H1 (cell line): ENCODE measurements around the gene C1QTNF1. TPM values are rescaled to one million over a fixed set of nuclear protein-coding genes. Genes with fewer than 3 reads are reported as not detected.
A peak's percentile ranks its signal among the peaks of the same experiment; 100 is the strongest.

ENCODE experiments used
- CTCF ChIA-PET: fragments of 300-600 bp; sonication (Branson Sonifier 250); formaldehyde crosslinking; loops from one replicate; lab custom pipeline; 2021; ENCODE audit not compliant: partially characterized antibody; lab: Charles Lee
- POLR2A ChIA-PET: fragments of 300-600 bp; sonication (Branson Sonifier 250); formaldehyde crosslinking; loops from one replicate; lab custom pipeline; 2021; ENCODE audit warnings: inconsistent platforms; ENCODE audit not compliant: partially characterized antibody; lab: Charles Lee
- DNase-seq, 2 experiments: peaks; one replicate each; pipeline versions ENCODE4 v3.0.0 to v3.0.0-alpha.2; 2010 to 2022; ENCODE audit warnings: low spot score in 2 of 2, low read depth in 1 of 2, mixed read lengths in 1 of 2
- FAIRE-seq: peaks from 2 replicates; lab custom pipeline; 2011; peaks lifted over from hg19 to GRCh38; lab: Jason Lieb, UNC
- H2AFZ ChIP-seq: 2 replicates; pipeline ENCODE4 v1.8.1; 2012; ENCODE audit warnings: low read length, inconsistent platforms
- H2AK5ac ChIP-seq: 2 replicates; pipeline ENCODE4 v1.6.1; 2013; ENCODE audit warnings: low read depth, low read length
- H2BK120ac ChIP-seq: replicated peaks from 2 replicates; pipeline ENCODE3; 2013; ENCODE audit warnings: low read depth, low read length, inconsistent platforms
- H2BK12ac ChIP-seq: 2 replicates; pipeline ENCODE4 v1.6.1; 2013; ENCODE audit warnings: low read depth, low read length
- H2BK15ac ChIP-seq: 2 replicates; pipeline ENCODE4 v1.6.1; 2013; ENCODE audit warnings: low read length
- H2BK20ac ChIP-seq: 2 replicates; pipeline ENCODE4 v1.6.1; 2013; ENCODE audit warnings: low read length
- H2BK5ac ChIP-seq: 2 replicates; pipeline ENCODE4 v1.6.1; 2013; ENCODE audit warnings: low read depth, low read length
- H3K14ac ChIP-seq: 2 replicates; pipeline ENCODE4 v1.6.1; 2013; ENCODE audit warnings: inconsistent platforms; ENCODE audit not compliant: insufficient read length
- H3K18ac ChIP-seq: 2 replicates; pipeline ENCODE4 v1.6.1; 2013; ENCODE audit warnings: low read length; ENCODE audit errors: extremely low read depth
- H3K23ac ChIP-seq: 2 replicates; pipeline ENCODE4 v1.6.1; 2013; ENCODE audit warnings: inconsistent platforms; ENCODE audit not compliant: insufficient read length
- H3K23me2 ChIP-seq: 2 replicates; pipeline ENCODE4 v1.6.1; 2013; ENCODE audit warnings: low read depth, low read length
- H3K27ac ChIP-seq: 2 replicates; pipeline ENCODE4 v1.6.1; 2011; ENCODE audit warnings: low read depth, low read length, inconsistent platforms
- H3K27me3 ChIP-seq, 4 experiments: replicated peaks in 1 of 4; 1 replicate in 1 of 4; 2 replicates in 3 of 4; pipeline versions ENCODE4 v1.6.1 to v1.8.1; 2011 to 2013; ENCODE audit warnings: low read length in 3 of 4, mild to moderate bottlenecking in 3 of 4, inconsistent platforms in 2 of 4, mixed read lengths in 2 of 4, moderate library complexity in 1 of 4; ENCODE audit not compliant: control insufficient read depth in 3 of 4, insufficient read depth in 3 of 4; ENCODE audit errors: extremely low read depth in 1 of 4
- H3K36me3 ChIP-seq, 4 experiments: 2 replicates each; pipeline versions ENCODE4 v1.6.1 to v1.8.1; 2011 to 2013; ENCODE audit warnings: mild to moderate bottlenecking in 4 of 4, low read length in 3 of 4, moderate library complexity in 2 of 4, control low read depth in 1 of 4, inconsistent platforms in 1 of 4; ENCODE audit not compliant: insufficient read depth in 4 of 4, control insufficient read depth in 2 of 4
- H3K4ac ChIP-seq: replicated peaks from 2 replicates; pipeline ENCODE3; 2013; ENCODE audit warnings: low read length, low read depth, mixed read lengths, inconsistent platforms; ENCODE audit not compliant: insufficient read length
- H3K4me1 ChIP-seq, 4 experiments: replicated peaks in 1 of 4; 1 replicate in 1 of 4; 2 replicates in 3 of 4; pipeline versions ENCODE4 v1.6.1 to v1.8.1; 2011 to 2013; ENCODE audit warnings: low read length in 3 of 4, inconsistent platforms in 2 of 4, mixed read lengths in 1 of 4; ENCODE audit not compliant: insufficient read depth in 4 of 4, control insufficient read depth in 3 of 4
- H3K4me2 ChIP-seq, 2 experiments: 2 replicates each; pipeline versions ENCODE4 v1.6.1 to v1.8.1; 2011 to 2013; ENCODE audit warnings: low read depth in 2 of 2, low read length in 2 of 2, control low read depth in 1 of 2, inconsistent platforms in 1 of 2, mild to moderate bottlenecking in 1 of 2; ENCODE audit not compliant: insufficient read depth in 1 of 2
- H3K4me3 ChIP-seq, 4 experiments: fragments of 200-600, 300-600 bp in 1 of 4; sonication (generic), shearing (Covaris generic), sonication (Bioruptor Twin) in 1 of 4; 2 replicates each; pipeline versions ENCODE4 v1.5.1 to v1.8.1; 2011 to 2016; ENCODE audit warnings: low read length in 4 of 4, low read depth in 3 of 4, control low read depth in 2 of 4, inconsistent platforms in 2 of 4, mild to moderate bottlenecking in 2 of 4, mixed read lengths in 1 of 4, moderate library complexity in 1 of 4; ENCODE audit not compliant: insufficient read depth in 2 of 4; ENCODE audit errors: extremely low read depth in 1 of 4
- H3K56ac ChIP-seq: replicated peaks from 2 replicates; pipeline ENCODE3; 2013; ENCODE audit warnings: low read depth, mild to moderate bottlenecking, mixed read lengths, low read length, inconsistent platforms; ENCODE audit not compliant: insufficient read length
- H3K79me1 ChIP-seq: 2 replicates; pipeline ENCODE4 v1.6.1; 2013; ENCODE audit warnings: low read depth, low read length, control low read depth
- H3K79me2 ChIP-seq, 2 experiments: 2 replicates each; pipeline versions ENCODE4 v1.6.1 to v1.8.1; 2012 to 2013; ENCODE audit warnings: low read length in 2 of 2, mild to moderate bottlenecking in 2 of 2, inconsistent platforms in 1 of 2; ENCODE audit not compliant: insufficient read depth in 2 of 2, control insufficient read depth in 1 of 2
- H3K9ac ChIP-seq, 4 experiments: replicated peaks in 1 of 4; 1 replicate in 1 of 4; 2 replicates in 3 of 4; pipeline versions ENCODE4 v1.6.1 to v1.8.1; 2011 to 2013; ENCODE audit warnings: low read depth in 3 of 4, low read length in 3 of 4, control low read depth in 2 of 4, mild to moderate bottlenecking in 2 of 4, moderate library complexity in 2 of 4, inconsistent platforms in 1 of 4; ENCODE audit errors: extremely low read depth in 1 of 4
- H3K9me3 ChIP-seq, 2 experiments: 2 replicates each; pipeline versions ENCODE4 v1.6.1 to v1.8.1; 2012 to 2013; ENCODE audit warnings: mild to moderate bottlenecking in 2 of 2, moderate library complexity in 2 of 2, control low read depth in 1 of 2, inconsistent platforms in 1 of 2, low read depth in 1 of 2, low read length in 1 of 2, mixed read lengths in 1 of 2; ENCODE audit not compliant: insufficient read depth in 2 of 2
- H4K20me1 ChIP-seq, 2 experiments: replicated peaks in 1 of 2; 2 replicates each; pipeline versions ENCODE3 to v1.8.1; 2011 to 2013; ENCODE audit warnings: inconsistent platforms in 2 of 2, low read length in 2 of 2, mild to moderate bottlenecking in 1 of 2; ENCODE audit not compliant: insufficient read depth in 2 of 2, control insufficient read depth in 1 of 2
- H4K5ac ChIP-seq: 2 replicates; pipeline ENCODE4 v1.6.1; 2013; ENCODE audit warnings: low read length, low read depth, mixed read lengths, inconsistent platforms; ENCODE audit not compliant: insufficient read length
- H4K8ac ChIP-seq: 2 replicates; pipeline ENCODE4 v1.8.0; 2013; ENCODE audit warnings: mild to moderate bottlenecking, moderate library complexity, low read length, inconsistent platforms; ENCODE audit not compliant: insufficient read depth; ENCODE audit errors: extremely low read depth
- H4K91ac ChIP-seq: replicated peaks from 2 replicates; pipeline ENCODE3; 2013; ENCODE audit warnings: low read length, mixed read lengths, inconsistent platforms; ENCODE audit not compliant: insufficient read length
- E2F6 ChIP-seq: IDR thresholded peaks from 2 replicates; pipeline ENCODE4 v1.6.1; 2012; ENCODE audit warnings: inconsistent platforms
- EP300 ChIP-seq, 2 experiments: IDR thresholded peaks; 1 replicate in 1 of 2; 2 replicates in 1 of 2; pipeline ENCODE4 v1.6.1; 2011 to 2012; ENCODE audit warnings: low read depth in 2 of 2, low read length in 2 of 2, mild to moderate bottlenecking in 2 of 2, borderline replicate concordance in 1 of 2, inconsistent platforms in 1 of 2, moderate library complexity in 1 of 2
- GABPA ChIP-seq: IDR thresholded peaks from 2 replicates; pipeline ENCODE4 v1.6.1; 2011; ENCODE audit warnings: mild to moderate bottlenecking, low read length, moderate library complexity, borderline replicate concordance; ENCODE audit not compliant: insufficient read depth
- MAX ChIP-seq: IDR thresholded peaks from 2 replicates; pipeline ENCODE4 v1.6.1; 2012; ENCODE audit warnings: inconsistent platforms
- RNF2 ChIP-seq: fragments of 200-900, 300-1000 bp; sonication (generic); IDR thresholded peaks from 2 replicates; pipeline ENCODE4 v1.7.1; 2016; ENCODE audit warnings: borderline replicate concordance, low read depth, mild to moderate bottlenecking, antibody characterized with exemption, low read length; ENCODE audit not compliant: poor library complexity, severe bottlenecking; ENCODE audit errors: missing control alignments
- RXRA ChIP-seq: IDR thresholded peaks from 2 replicates; pipeline ENCODE4 v1.6.1; 2011; ENCODE audit warnings: low read depth, mild to moderate bottlenecking, low read length, moderate library complexity; ENCODE audit not compliant: insufficient read depth
- SIRT6 ChIP-seq: IDR thresholded peaks from one replicate; pipeline ENCODE4 v1.7.1; 2012; ENCODE audit warnings: low read length, inconsistent platforms
- SIX5 ChIP-seq: IDR thresholded peaks from 2 replicates; pipeline ENCODE4 v1.6.1; 2011; ENCODE audit warnings: mild to moderate bottlenecking, low read depth, low read length
- TAF1 ChIP-seq: IDR thresholded peaks from 2 replicates; pipeline ENCODE4 v1.6.1; 2011; ENCODE audit warnings: mild to moderate bottlenecking, low read depth, low read length
- TAF7 ChIP-seq: optimal IDR thresholded peaks from 2 replicates; pipeline ENCODE3; 2011; ENCODE audit warnings: low read depth, mild to moderate bottlenecking, inconsistent platforms, low read length, moderate library complexity, borderline replicate concordance
- WGBS, 2 experiments: shearing (Covaris generic) in 1 of 2; methylation state at CpG; one replicate each; pipeline versions ENCODE4 v1.1.6 to v1.1.7; 2013 to 2015; ENCODE audit warnings: low lambda C conversion rate in 2 of 2, mixed read lengths in 2 of 2, inconsistent platforms in 1 of 2, low coverage in 1 of 2, missing lambda C conversion rate in 1 of 2; ENCODE audit not compliant: insufficient replicate concordance in 2 of 2, insufficient coverage in 1 of 2, insufficient read length in 1 of 2; ENCODE audit errors: extremely low coverage in 1 of 2, missing lambda C conversion rate in 1 of 2; 5-methylcytosine and 5-hydroxymethylcytosine counted together
- polyA plus RNA-seq, 7 experiments: library from polyadenylated mRNA; depleted of rRNA in 3 of 7; stranded (reverse) in 5 of 7; unstranded in 2 of 7; fragments of >200 nt in 5 of 7; fragments of 200-250 nt in 2 of 7; gene quantifications; 1 replicate in 5 of 7; 2 replicates in 1 of 7; 4 replicates in 1 of 7; pipeline versions ENCODE4 v1.2.1 to v1.2.3, GENCODE V29; 2011 to 2013; ENCODE audit warnings: missing spikeins in 2 of 7, mixed read lengths in 2 of 7
- total RNA-seq: library from RNA; stranded (reverse); fragmentation: NEBNext Ultra II Directional; extraction: Animal tissue kit (Norgen Biotek cat#: 25700); gene quantifications from 2 replicates; pipeline ENCODE4 v1.2.1, GENCODE V29; 2021

The C1QTNF1 gene
- total and polyA plus RNA-seq, 2 of the 8 experiments (the other 6 are each of a cell fraction or from before 2014, with no cell fraction given) = 1.5 to 2.5 TPM

- H2AFZ ChIP-seq = no peak overlapping the region
- H2BK120ac ChIP-seq = no peak overlapping the region
- POLR2A ChIA-PET = no interaction called here
- H2BK20ac ChIP-seq = no peak overlapping the region
- no peak overlapping the region for H4K91ac ChIP-seq
- no peak overlapping the region for H4K5ac ChIP-seq
- H3K4ac ChIP-seq = no peak overlapping the region
- H3K27ac ChIP-seq = no peak overlapping the region
- peaks cover 2% of the 10 kb centered on the region in 2 experiments for H4K20me1 ChIP-seq
- H2BK5ac ChIP-seq = no peak overlapping the region
- WGBS, 2 experiments = 85% methylated on average over 26 of the region's 26 CpGs; no CpG with 5 or more reads in 1 of the 2 experiments
- no peak overlapping the region for H3K23ac ChIP-seq
- FAIRE-seq = no peak
- H2AK5ac ChIP-seq = no peak overlapping the region
- no peak overlapping the region for H3K14ac ChIP-seq
- no peak overlapping the region for H3K56ac ChIP-seq
- no peaks in the 10 kb centered on the region for H3K9me3 ChIP-seq
- H2BK15ac ChIP-seq = no peak overlapping the region
- CTCF ChIA-PET = interaction anchor here (1.0 to 6.8 kb wide), 7 partner anchors 9 to 78 kb away, joined by 3 to 63 read pairs (median 6); no protein-coding TSS in a partner anchor
- peaks cover 0 to 16% (median 11%) of the 10 kb centered on the region in 4 experiments; a peak in 4 of 7 replicates for H3K27me3 ChIP-seq
- H3K79me2 ChIP-seq = no peaks in the 10 kb centered on the region
- no peaks in the 10 kb centered on the region for H3K36me3 ChIP-seq
- no peak overlapping the region for H3K4me3 ChIP-seq
- peaks cover 0 to 3% (median 0%) of the 10 kb centered on the region in 4 experiments; a peak in 1 of 7 replicates for H3K4me1 ChIP-seq
- H2BK12ac ChIP-seq = no peak overlapping the region
- H3K4me2 ChIP-seq = no peak overlapping the region
- H3K23me2 ChIP-seq = no peaks in the 10 kb centered on the region
- H3K18ac ChIP-seq = no peak overlapping the region
- DNase-seq = no peak
- no peaks in the 10 kb centered on the region for H3K79me1 ChIP-seq
- peak overlapping the region; percentile 25; the same call in 1 of the 2 replicates for H4K8ac ChIP-seq
- no peak overlapping the region for H3K9ac ChIP-seq
- TF ChIP-seq SIX5 (no peak), SIRT6 (no peak), TAF1 (no peak), RNF2 (no peak), RXRA (no peak), TAF7 (no peak), E2F6 (no peak), EP300 (IDR thresholded peaks at IDR 0.05; ENCODE audit: borderline replicate concordance in 1 of 2, low read depth in 2 of 2, low read length in 2 of 2) (no peak), MAX (no peak), GABPA (no peak)
These were observed 8.3 kb downstream of the C1QTNF1 start for GRCh38 chr17:79031996-79032875.
